Panc1 (cell line): ENCODE results near the gene EBLN2.

Experiments
- REST ChIP-seq, 2 experiments: IDR thresholded peaks; 2 replicates each; pipeline ENCODE4 v1.6.1; 2011 to 2012; ENCODE audit warnings: low read depth in 2 of 2, control low read depth in 1 of 2, low read length in 1 of 2, mild to moderate bottlenecking in 1 of 2, moderate library complexity in 1 of 2; ENCODE audit not compliant: insufficient read depth in 1 of 2
- TF ChIP-seq, protein P1 (sequence below): fragments of 450-650 bp; IDR thresholded peaks from 2 replicates; pipeline ENCODE4 v1.5.1; 2017; ENCODE audit warnings: mild to moderate bottlenecking

GRCh38 chr3:73110530-73110929, 49.1 kb downstream of the EBLN2 start:
- no peak for TF ChIP-seq REST (IDR thresholded peaks at IDR 0.05; ENCODE audit: insufficient read depth in 1 of 2, low read depth in 2 of 2, low read length in 1 of 2)
- TF ChIP-seq, protein P1, sequence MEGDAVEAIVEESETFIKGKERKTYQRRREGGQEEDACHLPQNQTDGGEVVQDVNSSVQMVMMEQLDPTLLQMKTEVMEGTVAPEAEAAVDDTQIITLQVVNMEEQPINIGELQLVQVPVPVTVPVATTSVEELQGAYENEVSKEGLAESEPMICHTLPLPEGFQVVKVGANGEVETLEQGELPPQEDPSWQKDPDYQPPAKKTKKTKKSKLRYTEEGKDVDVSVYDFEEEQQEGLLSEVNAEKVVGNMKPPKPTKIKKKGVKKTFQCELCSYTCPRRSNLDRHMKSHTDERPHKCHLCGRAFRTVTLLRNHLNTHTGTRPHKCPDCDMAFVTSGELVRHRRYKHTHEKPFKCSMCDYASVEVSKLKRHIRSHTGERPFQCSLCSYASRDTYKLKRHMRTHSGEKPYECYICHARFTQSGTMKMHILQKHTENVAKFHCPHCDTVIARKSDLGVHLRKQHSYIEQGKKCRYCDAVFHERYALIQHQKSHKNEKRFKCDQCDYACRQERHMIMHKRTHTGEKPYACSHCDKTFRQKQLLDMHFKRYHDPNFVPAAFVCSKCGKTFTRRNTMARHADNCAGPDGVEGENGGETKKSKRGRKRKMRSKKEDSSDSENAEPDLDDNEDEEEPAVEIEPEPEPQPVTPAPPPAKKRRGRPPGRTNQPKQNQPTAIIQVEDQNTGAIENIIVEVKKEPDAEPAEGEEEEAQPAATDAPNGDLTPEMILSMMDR = no peak
